22Rv1 (cell line): Measurements from ENCODE around the gene CCDC148.

Source experiments
- CTCF ChIP-seq: fragments of 450-650 bp; IDR thresholded peaks from 2 replicates; pipeline ENCODE4 v1.5.1; 2017; ENCODE audit warnings: mild to moderate bottlenecking
- ZFX ChIP-seq: fragments of 450-650 bp; IDR thresholded peaks from 2 replicates; pipeline ENCODE4 v1.6.1; 2017; ENCODE audit warnings: antibody characterized with exemption, borderline replicate concordance

GRCh38 chr2:158467248-158467647, 10.7 kb upstream of the CCDC148 start:
- TF ChIP-seq CTCF = no peak
- no peak for TF ChIP-seq ZFX
